Measurements from ENCODE around the gene IGFALS.

- TF ChIP-seq FOXA1 (IDR thresholded peaks at IDR 0.05) (no peak), BHLHE40 (IDR thresholded peaks at IDR 0.05; ENCODE audit: borderline replicate concordance) (no peak), L3MBTL2 (conservative IDR thresholded peaks at IDR 0.05) (no peak)
Observed at GRCh38 chr16:1825381-1825863, 31.9 kb upstream of the IGFALS start.
